GM18867 (cell line): ENCODE results near the gene CNTN5.

Experiments
- ATAC-seq: cut with Tn5 transposase; IDR thresholded peaks from one replicate; pipeline ENCODE4 v1.9.1; 2021; ENCODE audit warnings: mild to moderate bottlenecking, moderate library complexity; ENCODE audit not compliant: unreplicated experiment

CNTN5 gene

GRCh38 chr11:100383357-100383865 lies 1362.7 kb downstream of the CNTN5 start:
- no peak for ATAC-seq

GRCh38 chr11:100396266-100396665 lies 1375.5 kb downstream of the CNTN5 start:
- no peak for ATAC-seq

GRCh38 chr11:100397401-100397800 lies 1376.7 kb downstream of the CNTN5 start:
- ATAC-seq: no peak

DNA sequence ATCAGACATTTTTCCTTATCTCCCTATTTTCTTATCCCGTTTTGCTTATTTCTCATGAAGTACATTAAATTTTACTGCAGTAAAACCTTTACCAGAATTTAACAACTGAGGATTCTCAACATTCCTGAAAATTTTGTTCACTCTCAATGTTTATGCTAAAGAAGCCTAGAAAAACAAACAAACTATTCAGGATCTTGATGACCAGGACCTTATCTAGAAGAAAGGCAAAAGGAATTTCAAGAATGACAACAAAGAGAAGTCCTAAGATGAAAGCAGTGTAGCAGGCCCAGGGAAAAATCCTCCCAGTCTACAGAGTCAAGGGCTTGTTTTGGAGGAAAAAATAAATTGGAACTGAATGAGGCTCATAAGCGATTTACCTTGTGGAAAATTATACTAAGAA lies 1383.1 kb downstream of the CNTN5 start:
- ATAC-seq: no peak

GRCh38 chr11:100404907-100405306 lies 1384.2 kb downstream of the CNTN5 start:
- ATAC-seq: no peak
